Loucy (cell line): ENCODE data around the gene SLC29A1.

Experiments
- CTCF ChIP-seq: fragments of 200-600 bp; sonication (generic); conservative IDR thresholded peaks from 2 replicates; pipeline ENCODE4 v1.5.1; 2014; ENCODE audit warnings: mild to moderate bottlenecking, antibody characterized with exemption, low read length
- EZH2phosphoT487 ChIP-seq: fragments of 200-600 bp; IDR thresholded peaks from 2 replicates; pipeline ENCODE4 v1.6.1; 2018; ENCODE audit warnings: antibody characterized with exemption, mild to moderate bottlenecking, moderate library complexity, borderline replicate concordance

DNA sequence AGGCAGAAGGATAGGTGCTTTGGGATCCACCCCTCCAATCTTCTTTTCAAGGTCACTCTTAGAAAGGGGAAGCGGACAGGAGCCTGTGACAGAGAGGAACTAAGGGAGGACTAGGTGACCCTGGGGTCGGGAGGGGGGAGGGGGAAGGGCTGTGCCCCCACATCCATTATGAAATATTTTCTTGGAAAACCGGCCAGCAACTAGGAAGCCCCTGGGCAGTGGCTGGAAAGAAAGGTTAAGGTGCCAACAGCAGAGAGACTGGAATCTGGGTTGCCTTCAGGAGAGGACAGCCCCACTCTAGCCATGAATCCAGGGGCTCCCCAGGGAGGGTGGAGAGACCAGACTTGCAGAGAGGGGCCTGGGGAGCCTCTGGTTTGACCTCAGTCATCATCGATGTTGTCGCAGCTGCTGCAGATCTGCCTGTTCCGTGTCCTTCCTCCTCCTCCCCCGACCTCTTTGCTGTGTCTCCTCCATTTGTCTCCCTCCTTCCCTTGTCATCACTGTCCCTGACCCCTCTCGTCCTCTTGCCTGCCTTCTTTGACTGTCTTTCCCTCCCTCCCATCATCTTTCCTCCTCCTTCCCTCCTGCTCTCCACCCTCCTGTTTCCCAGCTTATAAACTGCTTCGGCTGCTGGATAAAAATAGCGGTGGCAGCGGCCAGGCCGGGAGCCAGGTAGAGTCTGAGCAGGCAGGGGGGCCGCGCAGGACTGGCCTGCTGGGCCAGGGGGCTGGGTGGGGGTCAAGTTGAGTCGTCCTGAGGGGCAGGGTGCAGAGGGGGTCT, 3.2 kb downstream of the SLC29A1 start:
- TF ChIP-seq CTCF (no peak), EZH2phosphoT487 (no peak)
